ENCODE measurements around the gene HOMER1.

- TF ChIP-seq POLR2A (IDR thresholded peaks at IDR 0.05; ENCODE audit: low read depth, low read length) (no peak), TAF1 (IDR thresholded peaks at IDR 0.05; ENCODE audit: borderline replicate concordance, low read depth, low read length) (no peak), POLR2AphosphoS5 (IDR thresholded peaks at IDR 0.05; ENCODE audit: low read depth, low read length) (no peak)
Measured at GRCh38 chr5:79423296-79423695, 90.6 kb downstream of the HOMER1 start.
